AG09309 (cell line): Measurements from ENCODE around the gene FHOD3.
"Not testable (repeated sequence)": the region's sequence is repeated elsewhere in the genome, so short reads cannot be mapped to it uniquely, and the experiment has no call there.

ENCODE experiments used
- DNase-seq: peaks from one replicate; pipeline ENCODE4 v3.0.0-alpha.2; 2010; ENCODE audit warnings: low read depth
- H3K4me3 ChIP-seq: 2 replicates; pipeline ENCODE4 v1.5.1; 2011; ENCODE audit warnings: mild to moderate bottlenecking, low read depth, low read length, moderate library complexity; ENCODE audit not compliant: control insufficient read depth
- CTCF ChIP-seq: IDR thresholded peaks from 2 replicates; pipeline ENCODE4 v1.5.1; 2011; ENCODE audit warnings: mild to moderate bottlenecking, low read depth, low read length, inconsistent platforms; ENCODE audit not compliant: insufficient read depth, control insufficient read depth; ENCODE audit errors: missing control alignments

Gene FHOD3

GRCh38 chr18:36457683-36458082 is 160.2 kb downstream of the FHOD3 start:
- no peak overlapping the region for H3K4me3 ChIP-seq
- no peak for DNase-seq
- no peak for TF ChIP-seq CTCF

GRCh38 chr18:36458306-36458705 is 160.8 kb downstream of the FHOD3 start:
- H3K4me3 ChIP-seq: no peak overlapping the region
- no peak for DNase-seq
- TF ChIP-seq CTCF: no peak

GRCh38 chr18:36459203-36459602 is 161.7 kb downstream of the FHOD3 start:
- no peak overlapping the region for H3K4me3 ChIP-seq
- no peak for TF ChIP-seq CTCF
- no peak for DNase-seq

GRCh38 chr18:36459786-36460185 is 162.3 kb downstream of the FHOD3 start:
- no peak for TF ChIP-seq CTCF
- no peak for DNase-seq
- no peak overlapping the region for H3K4me3 ChIP-seq

- TF ChIP-seq CTCF: no peak
Observed at GRCh38 chr18:36460324-36460850, 162.9 kb downstream of the FHOD3 start.

GRCh38 chr18:36460854-36461253 is 163.3 kb downstream of the FHOD3 start:
- no peak for TF ChIP-seq CTCF
- DNase-seq: no peak
- no peak overlapping the region for H3K4me3 ChIP-seq

More at GRCh38 chr18:36460324-36460850, 162.9 kb downstream of the FHOD3 start:
- no peak overlapping the region for H3K4me3 ChIP-seq
- no peak for DNase-seq

GRCh38 chr18:36461551-36461987 is 164.1 kb downstream of the FHOD3 start:
- no peak for DNase-seq
- no peak overlapping the region for H3K4me3 ChIP-seq

GRCh38 chr18:36463516-36463915 is 166.0 kb downstream of the FHOD3 start:
- H3K4me3 ChIP-seq, DNase-seq: not testable (repeated sequence)

More at GRCh38 chr18:36461551-36461987, 164.1 kb downstream of the FHOD3 start:
- TF ChIP-seq CTCF: no peak
